SU-DHL-6 (cell line): ENCODE measurements around the gene APOC1.

ENCODE experiments used
- H2AFZ ChIP-seq: fragments of 200-600 bp; sonication (generic); 2 replicates; pipeline ENCODE4 v1.6.1; 2014; ENCODE audit warnings: low read depth, mild to moderate bottlenecking, moderate library complexity, mixed read lengths, antibody characterized with exemption, low read length; ENCODE audit not compliant: severe bottlenecking
- H3F3A ChIP-seq: fragments of 200-600 bp; shearing (Covaris generic); 2 replicates; pipeline ENCODE4 v1.6.0; 2016; ENCODE audit warnings: antibody characterized with exemption, mild to moderate bottlenecking; ENCODE audit not compliant: insufficient read depth
- H3K27ac ChIP-seq: fragments of 200-600 bp; sonication (generic); 2 replicates; pipeline ENCODE4 v1.5.1; 2016; ENCODE audit warnings: low read depth, mild to moderate bottlenecking, low read length, moderate library complexity, mixed read lengths
- H3K27me3 ChIP-seq: fragments of 200-600 bp; sonication (generic), shearing (Covaris generic); 2 replicates; pipeline ENCODE4 v1.6.0; 2014; ENCODE audit warnings: mild to moderate bottlenecking, low read length
- H3K36me3 ChIP-seq: fragments of 200-600 bp; sonication (generic); 2 replicates; pipeline ENCODE4 v1.6.1; 2014; ENCODE audit warnings: mild to moderate bottlenecking, low read length, mixed read lengths
- H3K4me2 ChIP-seq: fragments of 300-600, 200-600 bp; shearing (Covaris generic), sonication (generic); 2 replicates; pipeline ENCODE4 v1.6.0; 2014; ENCODE audit warnings: low read length, low read depth, mild to moderate bottlenecking; ENCODE audit not compliant: poor library complexity, severe bottlenecking
- H3K4me3 ChIP-seq: fragments of 200-600 bp; sonication (generic); 2 replicates; pipeline ENCODE4 v1.5.1; 2014; ENCODE audit warnings: antibody characterized with exemption, low read length, mild to moderate bottlenecking, mixed read lengths; ENCODE audit not compliant: insufficient read depth, poor library complexity, severe bottlenecking
- H3K79me2 ChIP-seq: fragments of 200-600 bp; sonication (generic); 2 replicates; pipeline ENCODE4 v1.6.1; 2014; ENCODE audit warnings: mild to moderate bottlenecking, low read length, moderate library complexity; ENCODE audit not compliant: insufficient read depth
- H3K9ac ChIP-seq: fragments of 200-600 bp; sonication (generic); 2 replicates; pipeline ENCODE4 v1.7.0; 2014; ENCODE audit warnings: mild to moderate bottlenecking, low read length
- H3K9me2 ChIP-seq: fragments of 200-600 bp; sonication (generic); replicated peaks from 2 replicates; pipeline ENCODE4 v1.6.1; 2014; ENCODE audit warnings: low read length; ENCODE audit not compliant: insufficient read depth
- H3K9me3 ChIP-seq: fragments of 200-600 bp; sonication (generic); 2 replicates; pipeline ENCODE4 v1.6.1; 2014; ENCODE audit warnings: low read length, mixed read lengths; ENCODE audit not compliant: insufficient read depth
- H4K20me1 ChIP-seq: fragments of 200-600 bp; sonication (generic); 2 replicates; pipeline ENCODE4 v1.6.1; 2014; ENCODE audit warnings: low read depth, mild to moderate bottlenecking, antibody characterized with exemption, low read length, moderate library complexity, mixed read lengths
- EZH2phosphoT487 ChIP-seq: fragments of 200-600 bp; sonication (generic), shearing (Covaris generic); conservative IDR thresholded peaks from 2 replicates; pipeline ENCODE4 v1.6.1; 2018; ENCODE audit warnings: mild to moderate bottlenecking, antibody characterized with exemption, low read length, moderate library complexity, mixed read lengths
- TF ChIP-seq, protein P1 (sequence below): fragments of 200-600 bp; sonication (generic); IDR thresholded peaks from one replicate; pipeline ENCODE4 v1.5.1; 2017; ENCODE audit warnings: antibody characterized with exemption, mild to moderate bottlenecking, low read length, moderate library complexity; ENCODE audit not compliant: insufficient read depth, poor library complexity, severe bottlenecking

Gene APOC1

DNA sequence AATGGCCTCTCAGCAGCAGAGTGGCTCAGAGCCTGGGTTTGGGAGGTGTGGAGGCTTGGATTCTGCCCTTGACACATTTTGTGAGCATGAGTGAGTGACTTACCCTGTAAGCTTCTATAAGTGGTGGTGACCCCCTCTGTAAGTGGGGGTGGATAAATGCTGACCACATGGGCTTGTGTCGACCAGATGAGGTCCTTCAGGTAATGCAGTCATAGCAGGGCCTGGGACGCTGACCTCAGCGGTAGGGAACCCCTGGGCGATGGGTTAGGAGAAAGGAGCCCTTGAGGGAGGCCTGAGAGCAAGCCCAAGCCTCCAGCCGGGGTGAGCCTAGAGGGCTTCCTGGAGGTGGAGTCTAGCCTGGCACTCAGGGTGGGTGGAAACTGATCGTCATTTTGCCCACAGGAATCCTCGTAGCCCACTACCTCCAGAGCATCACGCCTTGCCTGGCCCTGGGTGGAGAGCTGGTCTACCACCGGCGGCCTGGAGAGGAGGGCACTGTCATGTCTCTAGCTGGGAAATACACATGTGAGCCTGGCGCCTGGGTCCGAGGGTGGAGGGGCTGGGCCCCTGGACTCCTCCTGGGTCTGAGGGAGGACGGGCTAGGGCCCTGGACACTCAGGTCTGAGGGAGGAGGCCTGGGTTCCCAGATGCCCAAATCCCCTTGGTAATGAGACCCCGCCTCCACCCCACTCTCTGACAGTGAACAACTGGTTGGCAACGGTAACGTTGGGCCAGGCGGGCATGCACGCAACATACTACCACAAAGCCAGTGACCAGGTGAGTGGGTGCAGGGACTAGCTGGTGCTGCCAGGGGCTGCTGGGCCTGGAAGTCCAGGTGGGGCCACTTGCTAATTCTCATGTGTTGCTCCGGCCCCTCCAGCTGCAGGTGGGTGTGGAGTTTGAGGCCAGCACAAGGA lies 13.8 kb upstream of the APOC1 start:
- Histone ChIP-seq H3K36me3 (no peaks in the 10 kb centered on the region), H3F3A (no peaks in the 10 kb centered on the region), H3K9ac (no peak overlapping the region), H3K27me3 (no peaks in the 10 kb centered on the region), H2AFZ (no peak overlapping the region), H3K9me2 (no peaks in the 10 kb centered on the region), H3K4me3 (no peak overlapping the region), H3K9me3 (no peaks in the 10 kb centered on the region), H3K79me2 (no peaks in the 10 kb centered on the region; the same call in 1 of the 2 replicates), H4K20me1 (no peaks in the 10 kb centered on the region), H3K4me2 (no peak overlapping the region), H3K27ac (no peak overlapping the region)
- no peak for TF ChIP-seq EZH2phosphoT487
- TF ChIP-seq, protein P1, sequence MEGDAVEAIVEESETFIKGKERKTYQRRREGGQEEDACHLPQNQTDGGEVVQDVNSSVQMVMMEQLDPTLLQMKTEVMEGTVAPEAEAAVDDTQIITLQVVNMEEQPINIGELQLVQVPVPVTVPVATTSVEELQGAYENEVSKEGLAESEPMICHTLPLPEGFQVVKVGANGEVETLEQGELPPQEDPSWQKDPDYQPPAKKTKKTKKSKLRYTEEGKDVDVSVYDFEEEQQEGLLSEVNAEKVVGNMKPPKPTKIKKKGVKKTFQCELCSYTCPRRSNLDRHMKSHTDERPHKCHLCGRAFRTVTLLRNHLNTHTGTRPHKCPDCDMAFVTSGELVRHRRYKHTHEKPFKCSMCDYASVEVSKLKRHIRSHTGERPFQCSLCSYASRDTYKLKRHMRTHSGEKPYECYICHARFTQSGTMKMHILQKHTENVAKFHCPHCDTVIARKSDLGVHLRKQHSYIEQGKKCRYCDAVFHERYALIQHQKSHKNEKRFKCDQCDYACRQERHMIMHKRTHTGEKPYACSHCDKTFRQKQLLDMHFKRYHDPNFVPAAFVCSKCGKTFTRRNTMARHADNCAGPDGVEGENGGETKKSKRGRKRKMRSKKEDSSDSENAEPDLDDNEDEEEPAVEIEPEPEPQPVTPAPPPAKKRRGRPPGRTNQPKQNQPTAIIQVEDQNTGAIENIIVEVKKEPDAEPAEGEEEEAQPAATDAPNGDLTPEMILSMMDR: no peak

DNA sequence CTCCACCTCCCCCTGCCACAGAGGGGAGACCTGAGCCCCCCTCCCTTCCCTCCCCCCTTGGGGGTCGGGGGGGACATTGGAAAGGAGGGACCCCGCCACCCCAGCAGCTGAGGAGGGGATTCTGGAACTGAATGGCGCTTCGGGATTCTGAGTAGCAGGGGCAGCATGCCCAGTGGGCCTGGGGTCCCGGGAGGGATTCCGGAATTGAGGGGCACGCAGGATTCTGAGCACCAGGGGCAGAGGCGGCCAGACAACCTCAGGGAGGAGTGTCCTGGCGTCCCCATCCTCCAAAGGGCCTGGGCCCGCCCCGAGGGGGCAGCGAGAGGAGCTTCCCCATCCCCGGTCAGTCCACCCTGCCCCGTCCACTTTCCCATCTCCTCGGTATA lies 11.2 kb upstream of the APOC1 start:
- TF ChIP-seq EZH2phosphoT487: no peak
- TF ChIP-seq, protein P1: no peak
- no peaks in the 10 kb centered on the region for H4K20me1 ChIP-seq
- H3K27ac ChIP-seq: no peak overlapping the region
- H3K4me2 ChIP-seq: no peak overlapping the region
- no peaks in the 10 kb centered on the region for H3K9me2 ChIP-seq
- H3K27me3 ChIP-seq: no peaks in the 10 kb centered on the region
- no peaks in the 10 kb centered on the region for H3K9me3 ChIP-seq
- no peak overlapping the region for H2AFZ ChIP-seq
- no peaks in the 10 kb centered on the region for H3K79me2 ChIP-seq
- H3K9ac ChIP-seq: no peak overlapping the region
- no peaks in the 10 kb centered on the region for H3F3A ChIP-seq
- no peaks in the 10 kb centered on the region for H3K36me3 ChIP-seq
- no peak overlapping the region for H3K4me3 ChIP-seq

DNA sequence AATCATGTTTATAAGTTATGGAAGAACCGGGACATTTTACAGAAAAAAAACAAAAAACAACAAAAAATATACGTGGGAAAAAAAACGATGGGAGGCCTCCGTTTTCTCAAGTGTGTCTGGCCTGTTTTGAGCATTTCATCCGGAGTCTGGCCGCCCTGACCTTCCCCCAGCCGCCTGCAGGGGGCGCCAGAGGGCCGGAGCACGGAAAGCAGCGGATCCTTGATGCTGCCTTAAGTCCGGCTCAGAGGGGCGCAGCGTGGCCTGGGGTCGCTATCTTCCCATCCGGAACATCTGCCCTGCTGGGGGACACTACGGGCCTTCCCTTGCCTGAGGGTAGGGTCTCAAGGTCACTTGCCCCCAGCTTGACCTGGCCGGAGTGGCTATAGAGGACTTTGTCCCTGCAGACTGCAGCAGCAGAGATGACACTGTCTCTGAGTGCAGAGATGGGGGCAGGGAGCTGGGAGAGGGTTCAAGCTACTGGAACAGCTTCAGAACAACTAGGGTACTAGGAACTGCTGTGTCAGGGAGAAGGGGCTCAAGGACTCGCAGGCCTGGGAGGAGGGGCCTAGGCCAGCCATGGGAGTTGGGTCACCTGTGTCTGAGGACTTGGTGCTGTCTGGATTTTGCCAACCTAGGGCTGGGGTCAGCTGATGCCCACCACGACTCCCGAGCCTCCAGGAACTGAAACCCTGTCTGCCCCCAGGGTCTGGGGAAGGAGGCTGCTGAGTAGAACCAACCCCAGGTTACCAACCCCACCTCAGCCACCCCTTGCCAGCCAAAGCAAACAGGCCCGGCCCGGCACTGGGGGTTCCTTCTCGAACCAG lies 10.6 kb upstream of the APOC1 start:
- Histone ChIP-seq H3K9ac (no peak overlapping the region), H2AFZ (no peak overlapping the region), H4K20me1 (no peaks in the 10 kb centered on the region), H3K79me2 (no peaks in the 10 kb centered on the region), H3K9me2 (no peaks in the 10 kb centered on the region), H3K36me3 (no peaks in the 10 kb centered on the region), H3K4me2 (no peak overlapping the region), H3K27ac (no peak overlapping the region), H3K4me3 (no peak overlapping the region), H3K9me3 (no peaks in the 10 kb centered on the region), H3F3A (no peaks in the 10 kb centered on the region), H3K27me3 (no peaks in the 10 kb centered on the region)
- TF ChIP-seq, protein P1: peak; percentile 86
- no peak for TF ChIP-seq EZH2phosphoT487
